ENCODE measurements around the gene KATNA1.

- TF ChIP-seq REST (IDR thresholded peaks at IDR 0.05; ENCODE audit: insufficient read depth in 1 of 2, low read depth in 2 of 2, low read length in 2 of 2) = no peak
- no peak for TF ChIP-seq POLR2AphosphoS5 (IDR thresholded peaks at IDR 0.05; ENCODE audit: low read depth, low read length)
- TF ChIP-seq TAF1 (IDR thresholded peaks at IDR 0.05; ENCODE audit: borderline replicate concordance, insufficient read depth, low read length) = no peak
- no peak for TF ChIP-seq SIN3A (IDR thresholded peaks at IDR 0.05; ENCODE audit: borderline replicate concordance, insufficient read depth, low read length)
- TF ChIP-seq FOXP2 (optimal IDR thresholded peaks at IDR 0.05; ENCODE audit: borderline replicate concordance, extremely low read depth, extremely low read length, insufficient read depth) = no peak
Measured at GRCh38 chr6:149686230-149686629, 37.7 kb upstream of the KATNA1 start.

All from PFSK-1 (cell line).